Testis (tissue), 2 donors: ENCODE results near the gene RGS8.

Source experiments
- CTCF ChIP-seq, 3 experiments: fragments of 450-650 bp in 2 of 3; fragments of 200-600 bp in 1 of 3; sonication (generic) in 1 of 3; IDR thresholded peaks; one replicate each; pipeline ENCODE4 v1.5.1; 2016 to 2019; ENCODE audit warnings: antibody characterized with exemption in 3 of 3, mild to moderate bottlenecking in 2 of 3, moderate library complexity in 1 of 3
- POLR2A ChIP-seq: fragments of 450-650 bp; IDR thresholded peaks from one replicate; pipeline ENCODE4 v1.6.1; 2017; ENCODE audit warnings: antibody characterized with exemption, mild to moderate bottlenecking, moderate library complexity

- TF ChIP-seq CTCF (IDR thresholded peaks at IDR 0.05) (no peak), POLR2A (no peak)
Measured at GRCh38 chr1:182642461-182642860, 41.9 kb downstream of the RGS8 start.
